ENCODE measurements around the gene PCDHA9. TPM values are rescaled to one million over a fixed set of nuclear protein-coding genes. Genes with fewer than 3 reads are reported as not detected.

Gene PCDHA9
- total RNA-seq, 1 donor from 2014 or later: 0.10 TPM

DNA sequence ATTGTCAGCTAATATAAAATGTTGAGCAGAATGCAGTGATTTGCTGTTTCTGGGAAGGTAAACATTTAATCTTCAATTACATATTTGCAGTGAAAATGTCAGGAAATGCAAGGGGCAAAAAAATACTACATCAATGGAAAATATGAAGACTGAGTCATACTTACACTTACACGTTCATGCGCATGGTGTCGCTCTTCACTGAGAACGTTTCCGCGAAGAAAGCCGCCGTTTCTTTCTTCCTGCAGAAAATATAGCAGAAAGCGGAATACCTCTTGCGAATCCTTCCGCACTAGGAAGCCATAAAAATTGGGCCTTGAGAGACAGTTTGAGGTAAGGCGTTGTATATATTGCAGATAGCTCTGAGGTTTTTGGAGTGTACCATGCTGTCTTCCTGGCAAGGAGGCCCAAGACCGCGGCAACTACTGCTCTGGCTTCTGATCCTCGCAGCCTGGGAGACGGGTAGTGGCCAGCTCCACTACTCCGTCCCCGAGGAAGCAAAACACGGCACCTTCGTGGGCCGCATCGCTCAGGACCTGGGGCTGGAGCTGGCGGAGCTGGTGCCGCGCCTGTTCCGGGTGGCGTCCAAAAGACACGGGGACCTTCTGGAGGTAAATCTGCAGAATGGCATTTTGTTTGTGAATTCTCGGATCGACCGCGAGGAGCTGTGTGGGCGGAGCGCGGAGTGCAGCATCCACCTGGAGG, 33.9 kb downstream of the PCDHA9 start, which contains the start of gene PCDHA13:
TSS of gene PCDHA13 (plus strand) at position 236 of the 702 bp plus-strand sequence. CDS start at position 381, 145 bp downstream.
- peak; percentile 11 for DNase-seq

DNA sequence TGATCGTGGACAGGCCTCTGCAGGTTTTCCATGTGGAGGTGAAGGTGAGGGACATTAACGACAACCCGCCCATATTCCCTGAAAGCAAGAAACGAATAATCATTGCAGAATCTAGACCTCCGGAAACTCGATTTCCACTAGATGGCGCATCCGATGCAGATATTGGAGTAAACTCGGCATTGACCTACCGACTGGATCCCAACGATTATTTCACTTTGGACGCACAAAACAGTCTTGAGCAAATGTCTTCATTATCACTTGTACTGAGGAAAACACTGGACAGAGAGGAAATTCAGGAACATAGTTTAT, 34.4 kb downstream of the PCDHA9 start:
- no peak for DNase-seq

DNA sequence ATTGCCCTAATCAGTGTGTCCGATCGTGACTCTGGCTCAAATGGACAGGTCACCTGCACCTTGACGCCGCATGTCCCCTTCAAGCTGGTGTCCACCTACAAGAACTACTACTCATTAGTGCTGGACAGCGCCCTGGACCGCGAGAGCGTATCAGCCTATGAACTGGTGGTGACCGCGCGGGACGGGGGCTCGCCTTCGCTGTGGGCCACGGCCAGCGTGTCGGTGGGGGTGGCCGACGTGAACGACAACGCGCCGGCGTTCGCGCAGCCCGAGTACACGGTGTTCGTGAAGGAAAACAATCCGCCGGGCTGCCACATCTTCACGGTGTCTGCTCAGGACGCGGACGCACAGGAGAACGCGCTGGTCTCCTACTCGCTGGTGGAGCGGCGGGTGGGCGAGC, 35.2 kb downstream of the PCDHA9 start:
- no peak for DNase-seq

DNA sequence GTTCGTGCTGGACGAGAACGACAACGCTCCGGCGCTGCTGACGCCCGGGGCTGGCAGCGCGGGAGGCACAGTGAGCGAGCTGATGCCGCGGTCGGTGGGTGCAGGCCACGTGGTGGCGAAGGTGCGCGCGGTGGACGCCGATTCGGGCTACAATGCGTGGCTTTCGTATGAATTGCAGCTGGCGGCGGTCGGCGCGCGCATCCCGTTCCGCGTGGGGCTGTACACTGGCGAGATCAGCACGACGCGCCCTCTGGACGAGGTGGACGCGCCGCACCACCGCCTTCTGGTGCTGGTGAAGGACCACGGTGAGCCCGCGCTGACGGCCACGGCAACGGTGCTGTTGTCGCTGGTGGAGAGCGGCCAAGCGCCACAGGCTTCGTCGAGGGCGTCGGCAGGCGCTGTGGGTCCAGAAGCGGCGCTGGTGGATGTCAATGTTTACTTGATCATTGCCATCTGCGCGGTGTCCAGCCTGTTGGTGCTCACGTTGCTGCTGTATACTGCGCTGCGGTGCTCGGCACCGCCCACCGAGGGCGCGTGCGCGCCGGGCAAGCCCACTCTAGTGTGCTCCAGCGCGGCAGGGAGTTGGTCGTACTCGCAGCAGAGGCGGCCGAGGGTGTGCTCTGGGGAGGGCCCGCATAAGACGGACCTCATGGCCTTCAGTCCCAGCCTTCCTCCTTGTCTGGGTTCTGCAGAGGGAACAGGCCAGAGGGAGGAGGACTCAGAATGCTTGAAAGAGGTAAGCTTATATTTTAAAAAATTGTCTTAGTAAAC, 35.9 kb downstream of the PCDHA9 start:
- DNase-seq: no peak

Other genes starting within 250 kb of the PCDHA9 start
- 15.7 TPM for gene CD14, start 215.2 kb upstream of the PCDHA9 start, total RNA-seq
- 17.8 TPM for gene TMCO6, start 208.9 kb upstream of the PCDHA9 start, total RNA-seq
- 27.7 TPM for gene NDUFA2, start 200.8 kb upstream of the PCDHA9 start, total RNA-seq
- 93.7 TPM for gene IK, start 200.6 kb upstream of the PCDHA9 start, total RNA-seq
- 16.9 TPM for gene WDR55, start 183.5 kb upstream of the PCDHA9 start, total RNA-seq
- not detected for gene DND1, start 174.8 kb upstream of the PCDHA9 start, total RNA-seq
- 42.1 TPM for gene HARS1, start 157.0 kb upstream of the PCDHA9 start, total RNA-seq
- 24.8 TPM for gene HARS2, start 156.9 kb upstream of the PCDHA9 start, total RNA-seq
- gene ZMAT2, start 147.9 kb upstream of the PCDHA9 start, total RNA-seq: 27.5 TPM
- not detected for gene PCDHA1, start 62.2 kb upstream of the PCDHA9 start, total RNA-seq
- 0.72 TPM for gene PCDHA2, start 53.5 kb upstream of the PCDHA9 start, total RNA-seq
- gene PCDHA3, start 47.3 kb upstream of the PCDHA9 start, total RNA-seq: 0.10 TPM
- gene PCDHA4, start 41.3 kb upstream of the PCDHA9 start, total RNA-seq: 1.4 TPM
- 0.41 TPM for gene PCDHA5, start 26.8 kb upstream of the PCDHA9 start, total RNA-seq
- 0.82 TPM for gene PCDHA6, start 20.4 kb upstream of the PCDHA9 start, total RNA-seq
- 0.21 TPM for gene PCDHA7, start 14.1 kb upstream of the PCDHA9 start, total RNA-seq
- gene PCDHA8, start 7.2 kb upstream of the PCDHA9 start, total RNA-seq: not detected
- 0.21 TPM for gene PCDHA10, start 7.5 kb downstream of the PCDHA9 start, total RNA-seq
- 0.51 TPM for gene PCDHA11, start 20.6 kb downstream of the PCDHA9 start, total RNA-seq
- gene PCDHA12, start 26.9 kb downstream of the PCDHA9 start, total RNA-seq: 0.10 TPM
- 0.31 TPM for gene PCDHA13, start 33.7 kb downstream of the PCDHA9 start, total RNA-seq
- gene PCDHAC1, start 77.9 kb downstream of the PCDHA9 start, total RNA-seq: 0.41 TPM
- 4.6 TPM for gene PCDHAC2, start 118.1 kb downstream of the PCDHA9 start, total RNA-seq
- gene PCDHB1, start 203.0 kb downstream of the PCDHA9 start, total RNA-seq: not detected
- gene PCDHB2, start 246.2 kb downstream of the PCDHA9 start, total RNA-seq: 4.4 TPM

All from tongue (tissue), 2 donors.